Endometrial microvascular endothelial cells (primary cell): ENCODE measurements around the gene TDRD7. TPM values are rescaled to one million over a fixed set of nuclear protein-coding genes. Genes with fewer than 3 reads are reported as not detected.

Experiments used
- in situ Hi-C: cut with HindIII; loops from 2 replicates; pipeline ENCODE4 v1.10.0; 2017; ENCODE audit warnings: low sequenced_read_pairs, low pct_unique_long_range_greater_than_20kb; ENCODE audit errors: inconsistent ontology term
- total RNA-seq: library from RNA; depleted of rRNA; stranded (reverse); fragments of >200 nt; gene quantifications from one replicate; pipeline ENCODE4 v1.2.3, GENCODE V29; 2015; ENCODE audit errors: inconsistent ontology term

Gene TDRD7
- total RNA-seq, 1 donor from 2014 or later: 16.7 TPM

DNA sequence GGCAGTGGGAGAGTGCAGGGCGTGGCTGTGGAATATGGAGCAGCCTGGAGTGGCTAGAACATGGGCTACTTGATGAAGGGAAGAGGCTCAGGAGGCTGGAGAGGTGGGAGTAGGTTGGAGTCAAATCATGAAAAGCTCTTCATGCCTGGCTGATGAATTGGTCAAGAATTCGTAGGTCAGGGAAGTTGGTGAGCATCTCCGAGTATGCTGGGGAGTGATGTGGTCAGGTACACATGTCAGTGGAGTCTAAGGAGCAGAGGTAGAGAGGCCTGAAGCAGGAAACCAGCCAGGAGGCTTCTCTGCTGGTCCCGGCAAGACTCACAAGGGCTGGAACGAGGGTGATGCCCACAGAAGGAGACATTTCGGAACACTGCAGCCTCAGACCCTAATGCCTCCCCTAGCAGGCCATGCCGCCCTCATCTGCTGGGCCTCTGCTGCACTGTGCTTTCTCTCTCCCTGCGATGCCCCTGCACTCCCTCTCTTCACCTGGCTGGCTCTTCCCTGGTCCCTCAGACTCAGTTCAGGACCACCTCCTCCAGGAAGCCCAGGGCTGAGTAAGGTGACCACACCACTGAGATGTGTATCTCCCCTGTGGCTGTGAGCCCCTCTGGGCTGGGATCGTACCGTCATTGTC, 123.2 kb downstream of the TDRD7 start:
- in situ Hi-C loops: no loop called here

DNA sequence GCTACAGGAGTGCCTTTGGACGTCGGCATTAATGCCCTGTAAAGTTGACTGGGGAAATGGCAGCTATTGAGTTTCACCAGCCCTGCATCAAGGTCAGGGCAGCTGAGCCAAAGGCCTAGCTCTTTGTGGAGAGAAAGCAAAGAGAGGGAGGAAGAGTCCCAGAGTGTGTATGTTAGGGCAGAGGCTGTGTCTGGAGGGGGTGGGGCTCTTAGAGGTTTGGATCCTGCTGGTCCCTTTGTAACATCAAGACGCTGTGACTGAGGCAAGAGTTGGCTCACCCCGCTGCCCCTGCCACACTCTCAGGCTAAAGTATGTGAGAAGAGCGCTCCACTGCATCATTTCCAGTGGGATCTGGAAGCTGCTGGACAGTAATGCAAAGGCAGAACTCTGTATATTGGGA, 123.9 kb downstream of the TDRD7 start:
- in situ Hi-C loops: no loop called here

DNA sequence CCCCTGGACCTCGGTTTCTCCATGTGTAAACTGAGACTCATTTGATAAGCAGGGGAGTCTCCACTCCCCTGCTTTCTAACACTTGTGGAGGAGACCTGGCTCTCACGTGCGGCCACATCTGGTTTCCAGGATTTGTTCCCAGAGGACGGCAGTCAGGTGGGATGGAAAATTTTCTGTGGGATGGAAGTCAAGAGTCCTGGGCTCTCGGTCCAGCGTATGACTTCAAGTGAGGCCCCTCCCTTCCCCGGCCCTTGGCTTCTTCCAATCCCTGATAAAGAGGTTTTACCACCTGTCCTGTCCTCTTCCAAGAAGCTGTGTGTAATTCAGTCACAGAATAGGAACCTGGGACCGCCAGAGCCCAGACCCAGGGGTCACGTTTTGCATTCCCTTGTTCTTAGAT, 124.6 kb downstream of the TDRD7 start:
- in situ Hi-C loops: no loop called here

DNA sequence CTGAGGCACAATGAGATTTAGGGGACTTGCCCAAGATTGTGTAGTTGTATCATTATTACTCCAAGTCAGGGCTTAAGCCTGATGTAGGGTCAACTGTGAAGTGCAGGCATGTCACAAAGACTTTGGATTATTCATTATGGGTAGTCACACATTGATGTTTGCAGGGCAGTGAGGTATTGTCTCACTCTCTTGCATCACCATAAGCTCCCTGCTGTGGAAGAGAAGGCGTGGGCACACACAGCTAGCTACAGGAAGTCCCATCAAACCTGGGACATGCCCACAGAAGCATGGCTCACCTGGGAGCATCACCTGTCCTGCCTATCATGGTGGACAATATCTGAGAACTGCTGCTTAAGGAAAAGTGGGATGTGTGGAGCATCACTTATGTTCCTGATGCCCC, 131.7 kb downstream of the TDRD7 start:
- in situ Hi-C loops: no loop called here

DNA sequence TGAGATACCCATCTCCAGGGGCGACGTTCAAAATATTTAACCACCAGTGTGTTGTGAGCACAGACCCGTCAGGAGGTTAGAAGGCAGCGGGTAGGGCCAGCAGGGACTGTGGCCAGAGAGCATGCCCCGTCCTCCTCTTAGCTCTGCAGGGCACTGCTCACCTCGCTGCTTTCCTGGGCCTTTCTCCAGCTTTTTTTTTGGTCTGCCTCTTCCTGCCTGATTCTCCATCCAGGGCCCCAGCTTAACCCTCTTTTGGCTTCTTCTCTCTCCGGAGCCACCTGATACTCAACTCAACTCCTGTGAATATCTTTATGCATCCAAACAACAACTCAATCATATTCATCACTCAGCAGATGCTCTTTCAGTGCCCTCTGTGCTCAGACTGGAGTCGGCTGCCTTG, 133.6 kb downstream of the TDRD7 start:
- in situ Hi-C loops: no loop called here

Other genes with a start within 250 kb of the TDRD7 start
- gene CCDC180, start 104.4 kb upstream of the TDRD7 start, total RNA-seq: 0.37 TPM
- gene TMOD1, start 89.6 kb downstream of the TDRD7 start, total RNA-seq: 0.56 TPM
- gene TSTD2, start 221.3 kb downstream of the TDRD7 start, total RNA-seq: 9.5 TPM
- gene NCBP1, start 221.7 kb downstream of the TDRD7 start, total RNA-seq: 41.4 TPM